B cell (primary cell): ENCODE data around the gene TMC1. TPM values are rescaled to one million over a fixed set of nuclear protein-coding genes. Genes with fewer than 3 reads are reported as not detected.

Experiments
- ATAC-seq: fragments of 200-7000 bp; cut with Tn5 transposase; one replicate; pipeline ENCODE4 v1.10.0; 2021; ENCODE audit warnings: low read depth, mild to moderate bottlenecking, moderate number of reproducible peaks, moderate library complexity
- CTCF ChIA-PET: fragments of 350-600 bp; sonication (Branson Sonifier 250); formaldehyde crosslinking; loops from one replicate; lab custom pipeline; 2021; ENCODE audit warnings: antibody characterized with exemption, inconsistent platforms; lab: Charles Lee
- POLR2A ChIA-PET: fragments of 350-600 bp; sonication (Branson Sonifier 250); formaldehyde crosslinking; loops from one replicate; lab custom pipeline; 2021; ENCODE audit warnings: antibody characterized with exemption; lab: Charles Lee
- DNase-seq: peaks from one replicate; pipeline ENCODE4 v3.0.0; 2013
- H2AFZ ChIP-seq: 2 replicates; pipeline ENCODE4 v1.6.1; 2012; ENCODE audit warnings: mild to moderate bottlenecking, low read depth, low read length; ENCODE audit not compliant: insufficient read depth, poor library complexity, severe bottlenecking
- H3K27ac ChIP-seq, 2 donors: 1 replicate in 1 of 2; 2 replicates in 1 of 2; pipeline ENCODE4 v1.5.1; 2012 to 2013; ENCODE audit warnings: low read length in 2 of 2, mild to moderate bottlenecking in 2 of 2, moderate library complexity in 1 of 2
- H3K27me3 ChIP-seq, 4 experiments: fragments of 200-600 bp in 1 of 4; sonication (generic) in 1 of 4; replicated peaks in 1 of 4; 1 replicate in 2 of 4; 2 replicates in 2 of 4; pipeline versions ENCODE4 v1.6.1 to v1.7.0; 2013 to 2016; ENCODE audit warnings: low read length in 3 of 4, mild to moderate bottlenecking in 2 of 4, mixed read lengths in 1 of 4, moderate library complexity in 1 of 4; ENCODE audit not compliant: insufficient read depth in 4 of 4, control insufficient read depth in 3 of 4; ENCODE audit errors: control extremely low read depth in 1 of 4
- H3K36me3 ChIP-seq, 2 experiments: replicated peaks in 1 of 2; 1 replicate in 1 of 2; 2 replicates in 1 of 2; pipeline versions ENCODE4 v1.6.1 to v1.7.1; 2013; ENCODE audit warnings: low read length in 1 of 2; ENCODE audit not compliant: insufficient read depth in 2 of 2, control insufficient read depth in 1 of 2; ENCODE audit errors: control extremely low read depth in 1 of 2, extremely low read depth in 1 of 2
- H3K4me1 ChIP-seq, 2 donors: fragments of 200-600 bp in 1 of 2; sonication (generic) in 1 of 2; 1 replicate in 1 of 2; 2 replicates in 1 of 2; pipeline versions ENCODE4 v1.5.1 to v1.6.1; 2013 to 2017; ENCODE audit warnings: low read length in 2 of 2; ENCODE audit not compliant: control insufficient read depth in 2 of 2, insufficient read depth in 2 of 2
- H3K4me2 ChIP-seq: replicated peaks from 2 replicates; pipeline ENCODE3; 2012; ENCODE audit warnings: mild to moderate bottlenecking, low read depth, low read length; ENCODE audit not compliant: poor library complexity, severe bottlenecking
- H3K4me3 ChIP-seq, 5 experiments: fragments of 200-600 bp in 1 of 5; sonication (generic) in 1 of 5; 1 replicate in 3 of 5; 2 replicates in 2 of 5; pipeline versions ENCODE4 v1.5.1 to v1.7.0; 2011 to 2016; ENCODE audit warnings: low read length in 4 of 5, mild to moderate bottlenecking in 4 of 5, low read depth in 2 of 5, control low read depth in 1 of 5, moderate library complexity in 1 of 5; ENCODE audit not compliant: insufficient read depth in 1 of 5; ENCODE audit errors: control extremely low read depth in 1 of 5, extremely low read depth in 1 of 5
- H3K79me2 ChIP-seq: fragments of 200-600 bp; sonication (generic); one replicate; pipeline ENCODE4 v1.6.0; 2016; ENCODE audit warnings: low read length; ENCODE audit not compliant: control insufficient read depth, insufficient read depth
- H3K9ac ChIP-seq: fragments of 200-600 bp; sonication (generic); 2 replicates; pipeline ENCODE4 v1.6.1; 2017; ENCODE audit warnings: mild to moderate bottlenecking, low read length, moderate library complexity
- H3K9me3 ChIP-seq, 3 donors: one replicate each; pipeline versions ENCODE4 v1.6.1 to v1.7.1; 2013; ENCODE audit warnings: low read length in 2 of 3; ENCODE audit not compliant: control insufficient read depth in 2 of 3, insufficient read depth in 1 of 3; ENCODE audit errors: control extremely low read depth in 1 of 3
- H4K20me1 ChIP-seq: 2 replicates; pipeline ENCODE4 v1.6.0; 2012; ENCODE audit warnings: mild to moderate bottlenecking, low read length; ENCODE audit not compliant: insufficient read depth, control insufficient read depth, poor library complexity, severe bottlenecking
- H3K27ac Mint-ChIP-seq: one replicate; pipeline ENCODE4 v1.8.0; 2021; ENCODE audit warnings: mixed read lengths
- H3K27me3 Mint-ChIP-seq: one replicate; pipeline ENCODE4 v1.8.0; 2021; ENCODE audit warnings: mixed read lengths
- H3K4me1 Mint-ChIP-seq: one replicate; pipeline ENCODE4 v1.8.0; 2021; ENCODE audit warnings: mixed read lengths
- H3K4me3 Mint-ChIP-seq: one replicate; pipeline ENCODE4 v1.8.0; 2021; ENCODE audit warnings: mixed read lengths
- H3K9me3 Mint-ChIP-seq: one replicate; pipeline ENCODE4 v1.8.0; 2022; ENCODE audit warnings: mixed read lengths; ENCODE audit not compliant: insufficient read depth
- EZH2 ChIP-seq: IDR thresholded peaks from 2 replicates; pipeline ENCODE4 v1.6.1; 2012; ENCODE audit warnings: borderline replicate concordance, low read depth, mild to moderate bottlenecking, moderate library complexity, low read length; ENCODE audit not compliant: insufficient read depth, poor library complexity, severe bottlenecking
- WGBS: methylation state at CpG from one replicate; pipeline ENCODE4 v1.1.5; 2013; ENCODE audit warnings: missing lambda C conversion rate; ENCODE audit not compliant: insufficient coverage; 5-methylcytosine and 5-hydroxymethylcytosine counted together
- intact Hi-C: fragments of 100-400 bp; cut with micrococcal nuclease; formaldehyde crosslinking; loops from one replicate; pipeline ENCODE4 v1.10.0; 2022
- polyA plus RNA-seq: library from polyadenylated mRNA; depleted of rRNA; stranded (reverse); fragments of >200 nt; gene quantifications from 2 replicates; pipeline ENCODE4 v1.2.3, GENCODE V29; 2012
- total RNA-seq, 2 donors: library from RNA; stranded (reverse); fragments of 120-200 nt in 1 of 2; gene quantifications; 1 replicate in 1 of 2; 2 replicates in 1 of 2; pipeline versions ENCODE4 v1.2.3 to v1.2.4, GENCODE V29; 2013 to 2022
- TF ChIP-seq, protein P1 (sequence below): fragments of 200-600 bp; IDR thresholded peaks from one replicate; pipeline ENCODE4 v1.8.0; 2022; ENCODE audit warnings: antibody characterized with exemption, mild to moderate bottlenecking

The TMC1 gene
- total and polyA plus RNA-seq, 2 donors (not counting 1 experiment from before 2014, with no cell fraction given): not detected

DNA sequence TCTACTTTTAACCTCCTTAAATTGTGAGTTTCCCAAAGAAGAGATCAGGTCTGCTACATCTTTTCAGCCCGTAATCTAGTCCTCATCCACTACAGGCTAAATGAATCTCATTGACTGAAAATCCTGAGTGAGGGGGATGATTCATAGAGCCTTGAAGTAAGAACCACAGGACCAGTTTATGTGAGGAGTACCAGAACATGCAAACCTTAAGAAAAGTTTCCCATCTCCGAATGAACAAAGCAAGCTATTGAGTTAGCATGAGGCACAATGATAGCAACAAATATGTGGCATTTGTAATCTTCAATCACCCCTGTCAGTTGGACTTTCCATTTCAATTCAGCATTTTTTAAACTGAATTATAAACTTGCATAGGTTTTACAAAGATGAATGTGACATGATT, 234.4 kb downstream of the TMC1 start:
- no peak for ATAC-seq
- no peaks in the 10 kb centered on the region for H3K27me3 Mint-ChIP-seq
- H3K27ac Mint-ChIP-seq: no peak overlapping the region

DNA sequence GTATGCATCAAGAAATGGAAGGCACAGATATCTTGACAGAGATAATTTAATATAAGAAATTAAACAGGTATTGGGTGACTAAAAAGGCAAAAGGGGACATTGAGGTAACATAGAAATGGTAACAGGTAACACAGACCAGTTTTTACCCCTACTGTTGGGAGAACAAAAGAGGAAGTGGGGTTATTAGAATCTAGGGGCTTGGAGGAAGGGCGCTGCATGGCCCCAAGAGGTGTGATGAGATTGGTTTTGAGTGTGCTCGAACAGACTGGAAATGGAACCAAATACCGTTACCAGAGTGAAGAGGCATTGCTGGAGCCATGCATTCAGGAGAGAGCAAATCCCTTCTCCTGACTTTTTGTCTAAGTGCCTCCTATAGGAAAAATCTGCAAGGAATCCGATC, 237.5 kb downstream of the TMC1 start:
- no peaks in the 10 kb centered on the region for H3K4me1 ChIP-seq
- intact Hi-C loops: no loop called here
- ChIA-PET CTCF (no interaction called here), POLR2A (no interaction called here)
- no peak overlapping the region for H3K4me3 Mint-ChIP-seq
- no peaks in the 10 kb centered on the region for H3K9me3 Mint-ChIP-seq
- no peak overlapping the region for H3K4me3 ChIP-seq
- DNase-seq (no peak), ATAC-seq (no peak)
- H2AFZ ChIP-seq: no peak overlapping the region
- 76% methylated on average over 2 of the region's 4 CpGs for WGBS
- no peak overlapping the region for H3K9ac ChIP-seq
- H4K20me1 ChIP-seq: no peaks in the 10 kb centered on the region
- H3K4me1 Mint-ChIP-seq: no peaks in the 10 kb centered on the region
- no peaks in the 10 kb centered on the region for H3K36me3 ChIP-seq
- no peak overlapping the region for H3K4me2 ChIP-seq
- H3K27me3 ChIP-seq: no peaks in the 10 kb centered on the region
- TF ChIP-seq, protein P1, sequence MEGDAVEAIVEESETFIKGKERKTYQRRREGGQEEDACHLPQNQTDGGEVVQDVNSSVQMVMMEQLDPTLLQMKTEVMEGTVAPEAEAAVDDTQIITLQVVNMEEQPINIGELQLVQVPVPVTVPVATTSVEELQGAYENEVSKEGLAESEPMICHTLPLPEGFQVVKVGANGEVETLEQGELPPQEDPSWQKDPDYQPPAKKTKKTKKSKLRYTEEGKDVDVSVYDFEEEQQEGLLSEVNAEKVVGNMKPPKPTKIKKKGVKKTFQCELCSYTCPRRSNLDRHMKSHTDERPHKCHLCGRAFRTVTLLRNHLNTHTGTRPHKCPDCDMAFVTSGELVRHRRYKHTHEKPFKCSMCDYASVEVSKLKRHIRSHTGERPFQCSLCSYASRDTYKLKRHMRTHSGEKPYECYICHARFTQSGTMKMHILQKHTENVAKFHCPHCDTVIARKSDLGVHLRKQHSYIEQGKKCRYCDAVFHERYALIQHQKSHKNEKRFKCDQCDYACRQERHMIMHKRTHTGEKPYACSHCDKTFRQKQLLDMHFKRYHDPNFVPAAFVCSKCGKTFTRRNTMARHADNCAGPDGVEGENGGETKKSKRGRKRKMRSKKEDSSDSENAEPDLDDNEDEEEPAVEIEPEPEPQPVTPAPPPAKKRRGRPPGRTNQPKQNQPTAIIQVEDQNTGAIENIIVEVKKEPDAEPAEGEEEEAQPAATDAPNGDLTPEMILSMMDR: no peak
- no peak for TF ChIP-seq EZH2
- H3K27ac ChIP-seq: no peak overlapping the region
- no peaks in the 10 kb centered on the region for H3K79me2 ChIP-seq
- H3K27ac Mint-ChIP-seq: no peak overlapping the region
- no peaks in the 10 kb centered on the region for H3K9me3 ChIP-seq
- H3K27me3 Mint-ChIP-seq: peaks cover 3% of the 10 kb centered on the region

More for the DNA sequence above, 234.4 kb downstream of the TMC1 start:
- Histone ChIP-seq H3K27me3 (no peaks in the 10 kb centered on the region), H2AFZ (no peak overlapping the region), H3K36me3 (no peaks in the 10 kb centered on the region), H3K79me2 (no peaks in the 10 kb centered on the region), H3K4me1 (no peaks in the 10 kb centered on the region), H3K9me3 (no peaks in the 10 kb centered on the region), H3K4me3 (no peak overlapping the region), H3K27ac (no peak overlapping the region), H4K20me1 (no peaks in the 10 kb centered on the region), H3K9ac (no peak overlapping the region), H3K4me2 (no peak overlapping the region)
- Mint-ChIP-seq H3K4me1 (no peaks in the 10 kb centered on the region), H3K9me3 (no peaks in the 10 kb centered on the region), H3K4me3 (no peak overlapping the region)
- ChIA-PET POLR2A (no interaction called here), CTCF (no interaction called here)
- WGBS: no CpG with 5 or more reads among the region's 2 CpGs
- TF ChIP-seq, protein P1: no peak
- TF ChIP-seq EZH2: no peak
- intact Hi-C loops: no loop called here
- no peak for DNase-seq
